Loucy (cell line): ENCODE results near the gene ASB4.

ENCODE experiments used
- CTCF ChIP-seq: fragments of 200-600 bp; sonication (generic); conservative IDR thresholded peaks from 2 replicates; pipeline ENCODE4 v1.5.1; 2014; ENCODE audit warnings: mild to moderate bottlenecking, antibody characterized with exemption, low read length
- EZH2phosphoT487 ChIP-seq: fragments of 200-600 bp; IDR thresholded peaks from 2 replicates; pipeline ENCODE4 v1.6.1; 2018; ENCODE audit warnings: antibody characterized with exemption, mild to moderate bottlenecking, moderate library complexity, borderline replicate concordance

GRCh38 chr7:95577137-95577536, 91.4 kb downstream of the ASB4 start:
- TF ChIP-seq CTCF (no peak), EZH2phosphoT487 (no peak)
